GM12878 (cell line): Measurements from ENCODE around the gene PFKP. TPM values are rescaled to one million over a fixed set of nuclear protein-coding genes. Genes with fewer than 3 reads are reported as not detected.

Experiments
- ATAC-seq: fragments of 200-7000 bp; cut with Tn5 transposase; 3 replicates; pipeline ENCODE4 v1.9.1; 2020; ENCODE audit warnings: mild to moderate bottlenecking, moderate library complexity
- BruUV-seq: library from RNA; stranded (reverse); fragments of 400-500 nt; replicated peaks from 2 replicates; lab custom pipeline; 2021; lab: Mats Ljungman, UMichigan
- CTCF ChIA-PET: fragments of 300-600 bp; sonication (Branson Sonifier 250); formaldehyde crosslinking; extraction: SDS; loops from one replicate; lab custom pipeline; 2021; ENCODE audit warnings: inconsistent platforms; lab: Yijun Ruan, JAX
- POLR2A ChIA-PET: fragments of 350-600 bp; formaldehyde crosslinking; extraction: SDS; loops from one replicate; lab custom pipeline; 2021; ENCODE audit warnings: inconsistent platforms; lab: Charles Lee
- RAD21 ChIA-PET: fragments of 300-600 bp; sonication (Branson Sonifier 250); formaldehyde crosslinking; loops from one replicate; lab custom pipeline; 2023; ENCODE audit warnings: antibody characterized with exemption; ENCODE audit not compliant: unreplicated experiment; lab: Charles Lee
- SMC1A ChIA-PET: fragments of 300-600 bp; sonication (Branson Sonifier 250); formaldehyde crosslinking; loops from one replicate; lab custom pipeline; 2023; ENCODE audit not compliant: unreplicated experiment, uncharacterized antibody; lab: Charles Lee
- DNase-seq: peaks from one replicate; pipeline ENCODE4 v3.0.0-alpha.2; 2011; ENCODE audit warnings: low read depth, low spot score
- FAIRE-seq: peaks from 3 replicates; lab custom pipeline; 2011; peaks lifted over from hg19 to GRCh38; lab: Jason Lieb, UNC
- H2AFZ ChIP-seq: 2 replicates; pipeline ENCODE4 v1.6.0; 2011; ENCODE audit warnings: low read depth, low read length, control low read depth; ENCODE audit not compliant: control insufficient read depth
- H3K27ac ChIP-seq: 2 replicates; pipeline ENCODE4 v1.5.1; 2011; ENCODE audit warnings: control low read depth; ENCODE audit not compliant: control insufficient read depth, insufficient read depth
- H3K27me3 ChIP-seq, 2 experiments: replicated peaks in 1 of 2; 2 replicates each; pipeline versions ENCODE4 v1.6.0 to v1.6.1; 2011; ENCODE audit warnings: low read length in 1 of 2; ENCODE audit not compliant: control insufficient read depth in 2 of 2, insufficient read depth in 2 of 2
- H3K36me3 ChIP-seq, 2 experiments: 2 replicates each; pipeline ENCODE4 v1.5.1; 2011; ENCODE audit warnings: low read length in 1 of 2; ENCODE audit not compliant: control insufficient read depth in 2 of 2, insufficient read depth in 2 of 2
- H3K4me1 ChIP-seq: 2 replicates; pipeline ENCODE4 v1.6.1; 2011; ENCODE audit warnings: mild to moderate bottlenecking, low read length, moderate library complexity, mixed read lengths; ENCODE audit not compliant: control insufficient read depth, insufficient read depth
- H3K4me2 ChIP-seq: 2 replicates; pipeline ENCODE4 v1.6.0; 2011; ENCODE audit warnings: control low read depth; ENCODE audit not compliant: control insufficient read depth, insufficient read depth
- H3K4me3 ChIP-seq: fragments of 200-600 bp; sonication (generic); 2 replicates; pipeline ENCODE4 v1.5.1; 2016
- H3K79me2 ChIP-seq: 2 replicates; pipeline ENCODE4 v1.6.0; 2011; ENCODE audit warnings: low read length; ENCODE audit not compliant: control insufficient read depth, insufficient read depth
- H3K9ac ChIP-seq: 2 replicates; pipeline ENCODE4 v1.8.0; 2011; ENCODE audit warnings: low read length, control low read depth, mixed read lengths; ENCODE audit not compliant: control insufficient read depth, insufficient read depth
- H3K9me3 ChIP-seq: replicated peaks from 3 replicates; pipeline ENCODE4 v1.5.1; 2011; ENCODE audit warnings: mild to moderate bottlenecking, low read length; ENCODE audit not compliant: control insufficient read depth, insufficient read depth
- H4K20me1 ChIP-seq: 2 replicates; pipeline ENCODE4 v1.6.0; 2011; ENCODE audit not compliant: control insufficient read depth, insufficient read depth
- MEF2A ChIP-seq: IDR thresholded peaks from 2 replicates; pipeline ENCODE4 v1.6.1; 2011; ENCODE audit warnings: low read depth, mild to moderate bottlenecking, low read length, moderate library complexity; ENCODE audit not compliant: insufficient read depth
- MYC ChIP-seq: IDR thresholded peaks from 2 replicates; pipeline ENCODE4 v1.6.1; 2011; ENCODE audit warnings: mild to moderate bottlenecking, low read length, moderate library complexity, inconsistent platforms; ENCODE audit not compliant: insufficient read depth, insufficient replicate concordance, insufficient read length, severe bottlenecking
- NFYA ChIP-seq: IDR thresholded peaks from 2 replicates; pipeline ENCODE4 v1.6.1; 2011; ENCODE audit warnings: low read depth, mild to moderate bottlenecking, low read length, improper control_type of control experiment, borderline replicate concordance
- NFYB ChIP-seq: IDR thresholded peaks from 2 replicates; pipeline ENCODE4 v1.6.1; 2011; ENCODE audit warnings: low read depth, mild to moderate bottlenecking, low read length, improper control_type of control experiment, moderate library complexity; ENCODE audit not compliant: insufficient read depth
- POLR2A ChIP-seq: IDR thresholded peaks from 2 replicates; pipeline ENCODE4 v1.6.1; 2011; ENCODE audit warnings: low read depth, mild to moderate bottlenecking, low read length
- REST ChIP-seq: IDR thresholded peaks from 2 replicates; pipeline ENCODE4 v1.6.1; 2012; ENCODE audit warnings: mild to moderate bottlenecking, low read depth, low read length
- STAT3 ChIP-seq: IDR thresholded peaks from 2 replicates; pipeline ENCODE4 v1.6.1; 2011; ENCODE audit warnings: low read depth, low read length, improper control_type of control experiment
- ZNF24 ChIP-seq: fragments of 450-650 bp; IDR thresholded peaks from 2 replicates; pipeline ENCODE4 v1.6.1; 2017; ENCODE audit warnings: antibody characterized with exemption, mild to moderate bottlenecking
- ZZZ3 ChIP-seq: IDR thresholded peaks from 2 replicates; pipeline ENCODE4 v1.6.1; 2011; ENCODE audit warnings: low read depth; ENCODE audit not compliant: control insufficient read depth, insufficient read length
- WGBS: methylation state at CpG from one replicate; pipeline ENCODE4 v1.1.6; 2016; ENCODE audit warnings: low lambda C conversion rate; ENCODE audit not compliant: insufficient replicate concordance, insufficient coverage; ENCODE audit errors: missing lambda C conversion rate; 5-methylcytosine and 5-hydroxymethylcytosine counted together
- in situ Hi-C: fragments of 300-500 bp; cut with MboI; formaldehyde crosslinking; loops from 9 replicates; pipeline ENCODE4 v1.14.3; 2018; ENCODE audit warnings: mixed read lengths
- intact Hi-C: fragments of 100-400 bp; cut with micrococcal nuclease; formaldehyde crosslinking; loops from one replicate; pipeline ENCODE4 v1.14.2; 2022; ENCODE audit not compliant: unreplicated experiment
- polyA plus RNA-seq, 11 experiments: library from polyadenylated mRNA; depleted of rRNA in 4 of 11; unstranded in 6 of 11; stranded (reverse) in 5 of 11; fragments of >200 nt; fragmentation: Nextera tagmentation in 4 of 11; fragmentation: Illumina TruSeq in 1 of 11; extraction: Ambion mirVana in 4 of 11; extraction: Trizol in 1 of 11; gene quantifications; 1 replicate in 1 of 11; 2 replicates in 10 of 11; pipeline versions ENCODE4 v1.2.1 to v1.2.3, GENCODE V29; 2011 to 2016; ENCODE audit warnings: inconsistent platforms in 2 of 11, missing spikeins in 2 of 11, low read depth in 1 of 11
- total RNA-seq, 4 experiments: library from RNA; depleted of rRNA in 3 of 4; stranded (reverse); fragments of >200 nt in 3 of 4; fragmentation: Illumina TruSeq in 1 of 4; extraction: Trizol in 1 of 4; gene quantifications; 2 replicates each; pipeline versions ENCODE4 v1.2.1 to v1.2.3, GENCODE V29; 2013 to 2021
- TF ChIP-seq, protein P1 (sequence below): fragments of 450-650 bp; IDR thresholded peaks from 2 replicates; pipeline ENCODE4 v1.6.1; 2017; ENCODE audit warnings: antibody characterized with exemption, mild to moderate bottlenecking, moderate library complexity

PFKP gene
- total and polyA plus RNA-seq, 10 of the 15 experiments (the other 5 are each of a cell fraction or from before 2014, with no cell fraction given), result 27.0 to 145 (median 95.7) TPM

DNA sequence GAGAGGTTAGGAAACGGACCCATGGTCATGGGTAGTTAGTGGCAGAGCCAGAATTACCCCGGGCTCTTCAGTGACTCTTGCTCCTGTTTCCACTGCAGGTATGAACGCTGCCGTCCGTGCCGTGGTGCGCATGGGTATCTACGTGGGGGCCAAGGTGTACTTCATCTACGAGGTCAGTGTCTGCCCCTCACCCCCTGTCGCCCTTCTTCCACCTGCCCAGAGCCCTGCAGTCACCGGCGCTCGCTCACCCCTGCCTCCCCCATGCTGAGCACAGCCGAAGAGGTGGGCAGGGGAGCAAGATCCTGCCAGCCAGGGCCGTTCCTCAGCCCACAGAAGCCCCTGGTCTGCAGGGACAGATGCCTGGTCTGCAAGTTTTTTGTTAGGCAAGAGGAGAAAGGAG is 14.9 kb downstream of the PFKP start:
- H3K79me2 ChIP-seq, result peaks cover 30% of the 10 kb centered on the region
- no peak overlapping the region for H3K9ac ChIP-seq
- H3K27ac ChIP-seq, result no peak overlapping the region
- no TSS peak for BruUV-seq
- FAIRE-seq (no peak), ATAC-seq (no peak), DNase-seq (no peak)
- H3K4me3 ChIP-seq, result no peak overlapping the region
- ChIA-PET CTCF (no interaction called here), RAD21 (no interaction called here), SMC1A (no interaction called here), POLR2A (no interaction called here)
- intact Hi-C loops (no loop called here), in situ Hi-C loops (no loop called here)
- H3K9me3 ChIP-seq, result no peaks in the 10 kb centered on the region
- no peaks in the 10 kb centered on the region for H3K27me3 ChIP-seq
- H2AFZ ChIP-seq, result no peak overlapping the region
- no peak overlapping the region for H3K4me2 ChIP-seq
- H3K36me3 ChIP-seq, result peaks cover 9 to 14% of the 10 kb centered on the region in 2 experiments; a peak in 3 of 4 replicates
- no peak for TF ChIP-seq NFYA
- peak; percentile 24; the same call in 1 of the 2 replicates for TF ChIP-seq POLR2A
- TF ChIP-seq, all 136 proteins: peak for 1
- Histone ChIP-seq H3K4me1 (no peaks in the 10 kb centered on the region), H4K20me1 (peaks cover 19% of the 10 kb centered on the region; the same call in 1 of the 2 replicates)
- WGBS, result 87% methylated on average over 15 of the region's 15 CpGs

DNA sequence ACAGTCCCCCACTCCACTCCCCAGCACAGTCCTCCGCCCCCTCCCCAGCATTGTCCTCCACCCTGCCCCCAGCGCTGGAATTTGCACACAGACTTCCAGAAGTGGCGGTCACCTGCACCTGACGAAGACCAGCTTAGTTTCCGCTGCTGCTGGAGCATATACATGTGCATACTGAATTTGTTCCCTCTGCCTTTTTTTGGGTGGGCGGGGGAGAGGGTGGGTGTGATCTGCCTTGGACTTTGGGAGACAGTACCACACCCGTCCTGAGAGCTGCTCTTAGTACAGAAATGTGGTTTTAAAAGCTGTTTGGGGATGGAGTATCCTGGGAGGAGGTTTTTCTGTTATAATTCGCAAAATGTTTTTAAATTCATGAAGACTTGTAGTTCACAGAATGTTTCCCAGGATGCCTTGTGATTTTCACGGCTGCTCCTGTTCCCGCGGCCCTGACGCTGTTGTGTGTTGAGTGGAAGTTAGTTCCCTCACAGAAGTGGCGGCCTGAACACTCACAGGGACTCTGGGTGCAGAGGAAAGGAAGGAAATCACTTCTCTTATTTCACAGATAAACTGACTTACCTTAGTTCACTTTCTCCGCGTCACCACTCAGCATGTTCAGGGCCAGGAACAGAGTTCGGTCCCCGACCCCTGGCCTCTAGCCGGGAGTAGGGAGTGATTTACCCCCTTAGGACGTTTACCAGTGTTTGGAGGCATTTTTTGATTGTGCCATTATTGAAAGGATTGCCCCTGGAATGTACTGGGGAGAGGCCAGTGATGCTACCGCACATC is 18.6 kb downstream of the PFKP start:
- no peaks in the 10 kb centered on the region for H3K27me3 ChIP-seq
- DNase-seq, result no peak
- H3K79me2 ChIP-seq, result peaks cover 26% of the 10 kb centered on the region
- intact Hi-C loops, result no loop called here
- H3K4me1 ChIP-seq, result peaks cover 2% of the 10 kb centered on the region
- RAD21 ChIA-PET, result no interaction called here
- 91% methylated on average over 20 of the region's 20 CpGs for whole genome bisulfite sequencing
- POLR2A ChIA-PET, result no interaction called here
- no TSS peak for BruUV-seq
- SMC1A ChIA-PET, result no interaction called here
- no peak overlapping the region for H3K4me2 ChIP-seq
- H3K4me3 ChIP-seq, result no peak overlapping the region
- H3K27ac ChIP-seq, result no peak overlapping the region
- CTCF ChIA-PET, result no interaction called here
- H3K9ac ChIP-seq, result no peak overlapping the region
- no peak for ATAC-seq
- H4K20me1 ChIP-seq, result peaks cover 11% of the 10 kb centered on the region
- no peaks in the 10 kb centered on the region for H3K9me3 ChIP-seq
- H2AFZ ChIP-seq, result no peak overlapping the region
- no peak for FAIRE-seq
- peaks cover 14 to 16% of the 10 kb centered on the region in 2 experiments; a peak in 3 of 4 replicates for H3K36me3 ChIP-seq
- in situ Hi-C loops, result no loop called here
- no peak for TF ChIP-seq ZNF24
- TF ChIP-seq REST, result no peak
- TF ChIP-seq ZZZ3, result no peak
- TF ChIP-seq, protein P1, sequence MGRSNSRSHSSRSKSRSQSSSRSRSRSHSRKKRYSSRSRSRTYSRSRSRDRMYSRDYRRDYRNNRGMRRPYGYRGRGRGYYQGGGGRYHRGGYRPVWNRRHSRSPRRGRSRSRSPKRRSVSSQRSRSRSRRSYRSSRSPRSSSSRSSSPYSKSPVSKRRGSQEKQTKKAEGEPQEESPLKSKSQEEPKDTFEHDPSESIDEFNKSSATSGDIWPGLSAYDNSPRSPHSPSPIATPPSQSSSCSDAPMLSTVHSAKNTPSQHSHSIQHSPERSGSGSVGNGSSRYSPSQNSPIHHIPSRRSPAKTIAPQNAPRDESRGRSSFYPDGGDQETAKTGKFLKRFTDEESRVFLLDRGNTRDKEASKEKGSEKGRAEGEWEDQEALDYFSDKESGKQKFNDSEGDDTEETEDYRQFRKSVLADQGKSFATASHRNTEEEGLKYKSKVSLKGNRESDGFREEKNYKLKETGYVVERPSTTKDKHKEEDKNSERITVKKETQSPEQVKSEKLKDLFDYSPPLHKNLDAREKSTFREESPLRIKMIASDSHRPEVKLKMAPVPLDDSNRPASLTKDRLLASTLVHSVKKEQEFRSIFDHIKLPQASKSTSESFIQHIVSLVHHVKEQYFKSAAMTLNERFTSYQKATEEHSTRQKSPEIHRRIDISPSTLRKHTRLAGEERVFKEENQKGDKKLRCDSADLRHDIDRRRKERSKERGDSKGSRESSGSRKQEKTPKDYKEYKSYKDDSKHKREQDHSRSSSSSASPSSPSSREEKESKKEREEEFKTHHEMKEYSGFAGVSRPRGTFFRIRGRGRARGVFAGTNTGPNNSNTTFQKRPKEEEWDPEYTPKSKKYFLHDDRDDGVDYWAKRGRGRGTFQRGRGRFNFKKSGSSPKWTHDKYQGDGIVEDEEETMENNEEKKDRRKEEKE, result no peak
- no peak for TF ChIP-seq MEF2A
- no peak for TF ChIP-seq NFYB
- TF ChIP-seq MYC, result no peak
- no peak for TF ChIP-seq STAT3
